Measurements from ENCODE around the gene NEGR1. TPM values are rescaled to one million over a fixed set of nuclear protein-coding genes. Genes with fewer than 3 reads are reported as not detected.

NEGR1 gene
- 3.6 and 3.8 TPM in 2 replicates for total RNA-seq

DNA sequence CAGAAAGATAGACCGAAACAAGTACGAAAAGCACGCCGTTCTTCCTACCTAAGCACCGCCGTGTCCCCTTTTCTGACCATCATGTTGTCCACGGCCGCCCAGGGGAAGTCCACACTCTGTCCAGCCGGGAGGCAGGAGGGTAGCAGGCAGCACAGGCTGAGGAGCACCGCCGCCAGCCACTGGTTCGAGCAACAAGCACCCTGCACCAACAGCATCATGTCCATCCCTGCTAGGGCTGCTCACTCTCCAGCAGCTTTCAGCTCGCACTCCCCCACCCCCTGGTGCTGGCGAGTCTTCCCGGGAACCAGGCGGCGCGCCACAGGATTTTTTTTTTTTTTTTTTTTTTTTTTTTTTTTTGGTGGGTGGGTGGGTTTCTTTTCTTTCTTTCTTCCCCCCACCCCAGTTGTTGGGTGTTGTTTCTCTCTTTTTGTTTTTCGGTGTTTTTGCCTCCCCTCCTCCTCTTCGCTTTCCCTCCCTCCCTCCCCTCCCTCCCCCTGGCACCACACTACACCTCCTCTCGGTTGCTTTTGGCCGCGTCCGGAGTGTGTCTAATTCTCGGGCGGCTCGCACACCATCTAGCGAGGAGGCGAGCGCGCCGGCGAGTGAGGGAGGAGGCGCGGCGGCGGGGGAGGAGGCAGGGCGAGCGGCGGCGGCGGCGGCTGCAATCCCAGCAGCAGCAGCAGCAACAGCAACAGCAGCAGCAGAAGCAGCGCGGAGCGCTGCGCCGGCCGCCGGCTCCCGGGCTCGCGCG is at the start of gene NEGR1:
Gene NEGR1, minus strand, starts transcription at position 269 of the 751 bp plus-strand sequence.

All from epithelial cell of umbilical artery (primary cell).